Measurements from ENCODE around the gene ATP8B4.

- TF ChIP-seq CTCF (IDR thresholded peaks at IDR 0.05) (no peak), POLR2A (IDR thresholded peaks at IDR 0.05) (no peak)
Measured at GRCh38 chr15:49808341-49808740, 310.7 kb downstream of the ATP8B4 start.
